Measurements from ENCODE around the gene SGMS1.
"Not testable (repeated sequence)": the region's sequence is repeated elsewhere in the genome, so short reads cannot be mapped to it uniquely, and the experiment has no call there.

The SGMS1 gene

GRCh38 chr10:50503156-50503555, 120.6 kb downstream of the SGMS1 start:
- FAIRE-seq, result not testable (repeated sequence)

GRCh38 chr10:50501924-50502452, 121.8 kb downstream of the SGMS1 start:
- FAIRE-seq, result no peak

- FAIRE-seq, result no peak
Observed at GRCh38 chr10:50501478-50501877, 122.3 kb downstream of the SGMS1 start.

GRCh38 chr10:50498465-50498864, 125.3 kb downstream of the SGMS1 start:
- FAIRE-seq, result no peak

- no peak for FAIRE-seq
Observed at GRCh38 chr10:50497758-50498157, 126.0 kb downstream of the SGMS1 start.

GRCh38 chr10:50496228-50496627, 127.5 kb downstream of the SGMS1 start:
- no peak for FAIRE-seq

- no peak for FAIRE-seq
Observed at GRCh38 chr10:50490241-50490640, 133.5 kb downstream of the SGMS1 start.

- FAIRE-seq, result not testable (repeated sequence)
Observed at GRCh38 chr10:50484550-50484949, 139.2 kb downstream of the SGMS1 start.

GRCh38 chr10:50480054-50481007, 143.4 kb downstream of the SGMS1 start:
- no peak for FAIRE-seq

GRCh38 chr10:50477287-50478203, 146.2 kb downstream of the SGMS1 start:
- no peak for FAIRE-seq

- FAIRE-seq, result no peak
Observed at GRCh38 chr10:50473756-50474155, 150.0 kb downstream of the SGMS1 start.

GRCh38 chr10:50472914-50473313, 150.8 kb downstream of the SGMS1 start:
- no peak for FAIRE-seq

- FAIRE-seq, result no peak
Observed at GRCh38 chr10:50471583-50471975, 152.2 kb downstream of the SGMS1 start.

GRCh38 chr10:50470798-50471582, 152.8 kb downstream of the SGMS1 start:
- FAIRE-seq, result no peak

- no peak for FAIRE-seq
Observed at GRCh38 chr10:50470345-50470744, 153.4 kb downstream of the SGMS1 start.

GRCh38 chr10:50469778-50470193, 154.0 kb downstream of the SGMS1 start:
- FAIRE-seq, result no peak

- FAIRE-seq, result no peak
Observed at GRCh38 chr10:50469288-50469687, 154.5 kb downstream of the SGMS1 start.

GRCh38 chr10:50467209-50467608, 156.5 kb downstream of the SGMS1 start:
- FAIRE-seq, result no peak

GRCh38 chr10:50464004-50464409, 159.7 kb downstream of the SGMS1 start:
- FAIRE-seq, result no peak

GRCh38 chr10:50461834-50462233, 161.9 kb downstream of the SGMS1 start:
- no peak for FAIRE-seq

GRCh38 chr10:50461123-50461522, 162.6 kb downstream of the SGMS1 start:
- no peak for FAIRE-seq

- no peak for FAIRE-seq
Observed at GRCh38 chr10:50456719-50457118, 167.0 kb downstream of the SGMS1 start.
